ENCODE measurements around the gene SFRP5. TPM values are rescaled to one million over a fixed set of nuclear protein-coding genes. Genes with fewer than 3 reads are reported as not detected.

Gene SFRP5
- total and polyA plus RNA-seq, 2 donors (not counting 1 experiment from before 2014, with no cell fraction given) = not detected

GRCh38 chr10:97781618-97782331 is 10.0 kb upstream of the SFRP5 start:
- Histone ChIP-seq H3K27me3 (replicated peaks in 1 of 4; ENCODE audit: control extremely low read depth in 1 of 4, control insufficient read depth in 3 of 4, insufficient read depth in 4 of 4, low read length in 3 of 4) (peaks cover 0 to 5% (median 0%) of the 10 kb centered on the region in 4 experiments), H3K4me3 (ENCODE audit: control extremely low read depth in 1 of 5, extremely low read depth in 1 of 5, insufficient read depth in 1 of 5, low read depth in 2 of 5, low read length in 4 of 5) (no peak overlapping the region), H3K4me1 (ENCODE audit: control insufficient read depth in 2 of 2, insufficient read depth in 2 of 2, low read length in 2 of 2) (no peaks in the 10 kb centered on the region), H3K27ac (ENCODE audit: low read length in 2 of 2) (no peak overlapping the region), H3K36me3 (replicated peaks in 1 of 2; ENCODE audit: control extremely low read depth in 1 of 2, control insufficient read depth in 1 of 2, extremely low read depth in 1 of 2, insufficient read depth in 2 of 2, low read length in 1 of 2) (no peaks in the 10 kb centered on the region), H3K4me2 (replicated peaks; ENCODE audit: low read depth, low read length, poor library complexity, severe bottlenecking) (no peak overlapping the region), H4K20me1 (ENCODE audit: control insufficient read depth, insufficient read depth, low read length, poor library complexity, severe bottlenecking) (no peaks in the 10 kb centered on the region), H2AFZ (ENCODE audit: insufficient read depth, low read depth, low read length, poor library complexity, severe bottlenecking) (no peak overlapping the region), H3K9ac (ENCODE audit: low read length) (no peak overlapping the region), H3K9me3 (ENCODE audit: control extremely low read depth in 1 of 3, control insufficient read depth in 2 of 3, insufficient read depth in 1 of 3, low read length in 2 of 3) (no peaks in the 10 kb centered on the region), H3K79me2 (ENCODE audit: control insufficient read depth, insufficient read depth, low read length) (no peaks in the 10 kb centered on the region)
- POLR2A ChIA-PET = no interaction called here
- no peaks in the 10 kb centered on the region for H3K4me1 Mint-ChIP-seq
- ATAC-seq (ENCODE audit: low read depth) (no peak), DNase-seq (no peak)
- H3K9me3 Mint-ChIP-seq (ENCODE audit: insufficient read depth) = no peaks in the 10 kb centered on the region
- no peak overlapping the region for H3K4me3 Mint-ChIP-seq
- CTCF ChIA-PET = interaction anchor here (1.2 kb wide), 1 partner anchor 9 kb away, joined by 3 read pairs; no protein-coding TSS in a partner anchor
- intact Hi-C loops (cut with micrococcal nuclease) = no loop called here
- TF ChIP-seq, protein P1, sequence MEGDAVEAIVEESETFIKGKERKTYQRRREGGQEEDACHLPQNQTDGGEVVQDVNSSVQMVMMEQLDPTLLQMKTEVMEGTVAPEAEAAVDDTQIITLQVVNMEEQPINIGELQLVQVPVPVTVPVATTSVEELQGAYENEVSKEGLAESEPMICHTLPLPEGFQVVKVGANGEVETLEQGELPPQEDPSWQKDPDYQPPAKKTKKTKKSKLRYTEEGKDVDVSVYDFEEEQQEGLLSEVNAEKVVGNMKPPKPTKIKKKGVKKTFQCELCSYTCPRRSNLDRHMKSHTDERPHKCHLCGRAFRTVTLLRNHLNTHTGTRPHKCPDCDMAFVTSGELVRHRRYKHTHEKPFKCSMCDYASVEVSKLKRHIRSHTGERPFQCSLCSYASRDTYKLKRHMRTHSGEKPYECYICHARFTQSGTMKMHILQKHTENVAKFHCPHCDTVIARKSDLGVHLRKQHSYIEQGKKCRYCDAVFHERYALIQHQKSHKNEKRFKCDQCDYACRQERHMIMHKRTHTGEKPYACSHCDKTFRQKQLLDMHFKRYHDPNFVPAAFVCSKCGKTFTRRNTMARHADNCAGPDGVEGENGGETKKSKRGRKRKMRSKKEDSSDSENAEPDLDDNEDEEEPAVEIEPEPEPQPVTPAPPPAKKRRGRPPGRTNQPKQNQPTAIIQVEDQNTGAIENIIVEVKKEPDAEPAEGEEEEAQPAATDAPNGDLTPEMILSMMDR (IDR thresholded peaks at IDR 0.05) = no peak
- TF ChIP-seq EZH2 (IDR thresholded peaks at IDR 0.05; ENCODE audit: borderline replicate concordance, insufficient read depth, low read depth, low read length, poor library complexity, severe bottlenecking) = no peak
- WGBS (ENCODE audit: insufficient coverage) = 78% methylated on average over 12 of the region's 14 CpGs
- H3K27me3 Mint-ChIP-seq = no peaks in the 10 kb centered on the region
- H3K27ac Mint-ChIP-seq = no peak overlapping the region

GRCh38 chr10:97780841-97781617 is 9.2 kb upstream of the SFRP5 start:
- ChIA-PET CTCF (no interaction called here), POLR2A (no interaction called here)
- Histone ChIP-seq H3K79me2 (ENCODE audit: control insufficient read depth, insufficient read depth, low read length) (no peaks in the 10 kb centered on the region), H3K4me1 (ENCODE audit: control insufficient read depth in 2 of 2, insufficient read depth in 2 of 2, low read length in 2 of 2) (no peaks in the 10 kb centered on the region), H3K4me3 (ENCODE audit: control extremely low read depth in 1 of 5, extremely low read depth in 1 of 5, insufficient read depth in 1 of 5, low read depth in 2 of 5, low read length in 4 of 5) (no peak overlapping the region), H3K27ac (ENCODE audit: low read length in 2 of 2) (no peak overlapping the region), H4K20me1 (ENCODE audit: control insufficient read depth, insufficient read depth, low read length, poor library complexity, severe bottlenecking) (no peaks in the 10 kb centered on the region), H3K9ac (ENCODE audit: low read length) (no peak overlapping the region), H3K4me2 (replicated peaks; ENCODE audit: low read depth, low read length, poor library complexity, severe bottlenecking) (no peak overlapping the region), H2AFZ (ENCODE audit: insufficient read depth, low read depth, low read length, poor library complexity, severe bottlenecking) (no peak overlapping the region), H3K36me3 (replicated peaks in 1 of 2; ENCODE audit: control extremely low read depth in 1 of 2, control insufficient read depth in 1 of 2, extremely low read depth in 1 of 2, insufficient read depth in 2 of 2, low read length in 1 of 2) (no peaks in the 10 kb centered on the region), H3K27me3 (replicated peaks in 1 of 4; ENCODE audit: control extremely low read depth in 1 of 4, control insufficient read depth in 3 of 4, insufficient read depth in 4 of 4, low read length in 3 of 4) (peaks cover 0 to 3% (median 0%) of the 10 kb centered on the region in 4 experiments), H3K9me3 (ENCODE audit: control extremely low read depth in 1 of 3, control insufficient read depth in 2 of 3, insufficient read depth in 1 of 3, low read length in 2 of 3) (no peaks in the 10 kb centered on the region)
- 66% methylated on average over 5 of the region's 7 CpGs for WGBS (ENCODE audit: insufficient coverage)
- H3K4me3 Mint-ChIP-seq = no peak overlapping the region
- no peaks in the 10 kb centered on the region for H3K4me1 Mint-ChIP-seq
- DNase-seq = no peak
- no peaks in the 10 kb centered on the region for H3K27me3 Mint-ChIP-seq
- no peak for ATAC-seq (ENCODE audit: low read depth)
- intact Hi-C loops (cut with micrococcal nuclease) = no loop called here
- H3K9me3 Mint-ChIP-seq (ENCODE audit: insufficient read depth) = no peaks in the 10 kb centered on the region
- no peak overlapping the region for H3K27ac Mint-ChIP-seq
- TF ChIP-seq, protein P1 (IDR thresholded peaks at IDR 0.05) = no peak
- TF ChIP-seq EZH2 (IDR thresholded peaks at IDR 0.05; ENCODE audit: borderline replicate concordance, insufficient read depth, low read depth, low read length, poor library complexity, severe bottlenecking) = no peak
